ENCODE data around the gene SUSD2.

GRCh38 chr22:24209016-24209415, 27.7 kb downstream of the SUSD2 start:
- TF ChIP-seq SP1 (IDR thresholded peaks at IDR 0.05) (no peak), ZNF384 (IDR thresholded peaks at IDR 0.05) (no peak), TARDBP (IDR thresholded peaks at IDR 0.05) (no peak), FOXK2 (IDR thresholded peaks at IDR 0.05) (no peak), BHLHE40 (IDR thresholded peaks at IDR 0.05; ENCODE audit: borderline replicate concordance) (no peak), FOXM1 (IDR thresholded peaks at IDR 0.05; ENCODE audit: borderline replicate concordance) (no peak), HDGF (IDR thresholded peaks at IDR 0.05; ENCODE audit: borderline replicate concordance) (no peak), ARNT (IDR thresholded peaks at IDR 0.05) (no peak), FOXA1 (IDR thresholded peaks at IDR 0.05) (no peak), PKNOX1 (IDR thresholded peaks at IDR 0.05) (no peak), ELF4 (IDR thresholded peaks at IDR 0.05) (no peak), LEF1 (IDR thresholded peaks at IDR 0.05; ENCODE audit: borderline replicate concordance) (no peak), SUZ12 (IDR thresholded peaks at IDR 0.05) (no peak), NFRKB (IDR thresholded peaks at IDR 0.05) (no peak)
